GM23338 (cell line): ENCODE data around the gene SLC8A1. TPM values are rescaled to one million over a fixed set of nuclear protein-coding genes. Genes with fewer than 3 reads are reported as not detected.

Source experiments
- ATAC-seq: fragments of 200-7000 bp; cut with Tn5 transposase; 3 replicates; pipeline ENCODE4 v1.9.1; 2020
- DNase-seq: peaks from one replicate; pipeline ENCODE4 v3.0.0-alpha.2; 2015; ENCODE audit warnings: low spot score
- H2AFZ ChIP-seq: fragments of 200-600 bp; sonication (generic); 2 replicates; pipeline ENCODE4 v1.8.0; 2016; ENCODE audit warnings: antibody characterized with exemption, mild to moderate bottlenecking, moderate library complexity
- H3F3A ChIP-seq: fragments of 200-600 bp; sonication (generic); replicated peaks from 2 replicates; pipeline ENCODE4 v1.8.0; 2017; ENCODE audit warnings: antibody characterized with exemption, mixed run types, low read depth
- H3K27ac ChIP-seq: fragments of 200-600 bp; sonication (generic); 2 replicates; pipeline ENCODE4 v1.6.1; 2016; ENCODE audit warnings: low read depth
- H3K27me3 ChIP-seq: fragments of 200-600 bp; sonication (generic); 2 replicates; pipeline ENCODE4 v1.8.0; 2016; ENCODE audit warnings: mild to moderate bottlenecking, mixed run types, moderate library complexity; ENCODE audit not compliant: insufficient read depth
- H3K36me3 ChIP-seq: fragments of 200-600 bp; sonication (generic); 2 replicates; pipeline ENCODE4 v1.8.0; 2016; ENCODE audit warnings: mild to moderate bottlenecking; ENCODE audit not compliant: insufficient read depth
- H3K4me1 ChIP-seq: fragments of 200-600 bp; sonication (generic); 2 replicates; pipeline ENCODE4 v1.8.0; 2016; ENCODE audit warnings: mild to moderate bottlenecking, moderate library complexity; ENCODE audit not compliant: insufficient read depth
- H3K4me2 ChIP-seq: fragments of 200-600 bp; sonication (generic); 2 replicates; pipeline ENCODE4 v1.7.1; 2017; ENCODE audit warnings: mixed run types
- H3K4me3 ChIP-seq: fragments of 200-600 bp; sonication (generic); 2 replicates; pipeline ENCODE4 v1.6.1; 2016; ENCODE audit warnings: mixed run types
- H3K79me2 ChIP-seq: fragments of 200-600 bp; sonication (generic); replicated peaks from 2 replicates; pipeline ENCODE4 v1.8.0; 2017; ENCODE audit warnings: mild to moderate bottlenecking; ENCODE audit not compliant: insufficient read depth
- H3K9me2 ChIP-seq: fragments of 200-600 bp; sonication (generic); 2 replicates; pipeline ENCODE4 v1.8.0; 2017; ENCODE audit not compliant: insufficient read depth
- H4K20me1 ChIP-seq: fragments of 200-600 bp; sonication (generic); replicated peaks from 2 replicates; pipeline ENCODE4 v1.8.0; 2017; ENCODE audit warnings: mild to moderate bottlenecking; ENCODE audit not compliant: insufficient read depth
- H3K27ac Mint-ChIP-seq: 2 replicates; pipeline ENCODE4 v1.8.0; 2020; ENCODE audit warnings: inconsistent platforms, mild to moderate bottlenecking, moderate library complexity, mixed read lengths
- H3K27me3 Mint-ChIP-seq: 3 replicates; pipeline ENCODE4 v1.8.0; 2022; ENCODE audit warnings: low read depth, mild to moderate bottlenecking, moderate library complexity, mixed read lengths, inconsistent platforms; ENCODE audit not compliant: insufficient read depth, poor library complexity
- H3K36me3 Mint-ChIP-seq: 3 replicates; pipeline ENCODE4 v1.8.0; 2021; ENCODE audit warnings: low read depth, mild to moderate bottlenecking, inconsistent platforms, moderate library complexity, mixed read lengths
- H3K4me1 Mint-ChIP-seq: 3 replicates; pipeline ENCODE4 v1.8.0; 2020; ENCODE audit warnings: mild to moderate bottlenecking, inconsistent platforms, mixed read lengths
- H3K4me3 Mint-ChIP-seq: 3 replicates; pipeline ENCODE4 v1.8.0; 2021; ENCODE audit warnings: moderate library complexity, mild to moderate bottlenecking, inconsistent platforms, mixed read lengths
- H3K9me3 Mint-ChIP-seq: 3 replicates; pipeline ENCODE4 v1.8.0; 2020; ENCODE audit warnings: moderate library complexity, mild to moderate bottlenecking, inconsistent platforms, mixed read lengths
- CREB1 ChIP-seq: fragments of 250-450 bp; sonication (Bioruptor Pico); IDR thresholded peaks from 2 replicates; pipeline ENCODE4 v1.5.0; 2020; ENCODE audit warnings: low read depth, mild to moderate bottlenecking, moderate library complexity
- EZH2phosphoT487 ChIP-seq: fragments of 200-600 bp; sonication (generic); IDR thresholded peaks from one replicate; pipeline ENCODE4 v1.8.1; 2018; ENCODE audit warnings: antibody characterized with exemption; ENCODE audit not compliant: unreplicated experiment
- JUNB ChIP-seq: IDR thresholded peaks from one replicate; pipeline ENCODE4 v1.6.1; 2016; ENCODE audit warnings: antibody characterized with exemption; ENCODE audit not compliant: unreplicated experiment
- NANOG ChIP-seq: IDR thresholded peaks from 2 replicates; pipeline ENCODE4 v1.6.1; 2016; ENCODE audit warnings: antibody characterized with exemption, borderline replicate concordance
- POLR2AphosphoS5 ChIP-seq: IDR thresholded peaks from 2 replicates; pipeline ENCODE4 v1.6.1; 2016; ENCODE audit warnings: antibody characterized with exemption, low read depth
- polyA plus RNA-seq: library from polyadenylated mRNA; unstranded; fragments of >200 nt; fragmentation: Nextera tagmentation; extraction: Ambion mirVana; gene quantifications from 2 replicates; pipeline ENCODE4 v1.2.1, GENCODE V29; 2016
- total RNA-seq: library from RNA; depleted of rRNA; stranded (reverse); fragments of >200 nt; shearing (Covaris generic); gene quantifications from 2 replicates; pipeline ENCODE4 v1.2.3, GENCODE V29; 2014
- TF ChIP-seq, protein P1 (sequence below): IDR thresholded peaks from 2 replicates; pipeline ENCODE4 v1.6.1; 2016; ENCODE audit warnings: antibody characterized with exemption
- TF ChIP-seq, protein P2 (sequence below): IDR thresholded peaks from one replicate; pipeline ENCODE4 v1.6.1; 2018; ENCODE audit warnings: antibody characterized with exemption; ENCODE audit not compliant: unreplicated experiment

The SLC8A1 gene
- total and polyA plus RNA-seq, 2 experiments from 2014 or later: 2.5 to 3.3 TPM

DNA sequence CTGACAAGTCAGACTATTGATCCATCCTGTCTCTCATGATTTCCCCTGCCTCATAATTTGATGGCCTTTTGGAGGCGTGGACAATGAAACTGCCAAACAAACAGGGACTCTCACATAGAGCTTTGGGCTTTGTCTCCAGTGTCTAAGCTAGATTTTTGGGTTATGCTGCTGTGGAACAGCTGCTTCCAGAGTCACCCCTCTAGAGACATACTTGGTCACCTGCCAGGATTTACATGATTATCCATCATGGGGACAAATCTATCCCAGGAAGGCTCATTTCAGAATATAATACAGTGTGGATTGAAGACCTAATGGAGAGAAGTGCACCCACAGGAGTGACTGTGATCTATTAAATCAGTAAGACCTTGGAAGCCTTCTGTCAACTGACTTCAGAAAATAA is 159.6 kb downstream of the SLC8A1 start (continued):
- TF ChIP-seq, protein P1, sequence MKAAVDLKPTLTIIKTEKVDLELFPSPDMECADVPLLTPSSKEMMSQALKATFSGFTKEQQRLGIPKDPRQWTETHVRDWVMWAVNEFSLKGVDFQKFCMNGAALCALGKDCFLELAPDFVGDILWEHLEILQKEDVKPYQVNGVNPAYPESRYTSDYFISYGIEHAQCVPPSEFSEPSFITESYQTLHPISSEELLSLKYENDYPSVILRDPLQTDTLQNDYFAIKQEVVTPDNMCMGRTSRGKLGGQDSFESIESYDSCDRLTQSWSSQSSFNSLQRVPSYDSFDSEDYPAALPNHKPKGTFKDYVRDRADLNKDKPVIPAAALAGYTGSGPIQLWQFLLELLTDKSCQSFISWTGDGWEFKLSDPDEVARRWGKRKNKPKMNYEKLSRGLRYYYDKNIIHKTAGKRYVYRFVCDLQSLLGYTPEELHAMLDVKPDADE: no peak
- TF ChIP-seq, protein P2, sequence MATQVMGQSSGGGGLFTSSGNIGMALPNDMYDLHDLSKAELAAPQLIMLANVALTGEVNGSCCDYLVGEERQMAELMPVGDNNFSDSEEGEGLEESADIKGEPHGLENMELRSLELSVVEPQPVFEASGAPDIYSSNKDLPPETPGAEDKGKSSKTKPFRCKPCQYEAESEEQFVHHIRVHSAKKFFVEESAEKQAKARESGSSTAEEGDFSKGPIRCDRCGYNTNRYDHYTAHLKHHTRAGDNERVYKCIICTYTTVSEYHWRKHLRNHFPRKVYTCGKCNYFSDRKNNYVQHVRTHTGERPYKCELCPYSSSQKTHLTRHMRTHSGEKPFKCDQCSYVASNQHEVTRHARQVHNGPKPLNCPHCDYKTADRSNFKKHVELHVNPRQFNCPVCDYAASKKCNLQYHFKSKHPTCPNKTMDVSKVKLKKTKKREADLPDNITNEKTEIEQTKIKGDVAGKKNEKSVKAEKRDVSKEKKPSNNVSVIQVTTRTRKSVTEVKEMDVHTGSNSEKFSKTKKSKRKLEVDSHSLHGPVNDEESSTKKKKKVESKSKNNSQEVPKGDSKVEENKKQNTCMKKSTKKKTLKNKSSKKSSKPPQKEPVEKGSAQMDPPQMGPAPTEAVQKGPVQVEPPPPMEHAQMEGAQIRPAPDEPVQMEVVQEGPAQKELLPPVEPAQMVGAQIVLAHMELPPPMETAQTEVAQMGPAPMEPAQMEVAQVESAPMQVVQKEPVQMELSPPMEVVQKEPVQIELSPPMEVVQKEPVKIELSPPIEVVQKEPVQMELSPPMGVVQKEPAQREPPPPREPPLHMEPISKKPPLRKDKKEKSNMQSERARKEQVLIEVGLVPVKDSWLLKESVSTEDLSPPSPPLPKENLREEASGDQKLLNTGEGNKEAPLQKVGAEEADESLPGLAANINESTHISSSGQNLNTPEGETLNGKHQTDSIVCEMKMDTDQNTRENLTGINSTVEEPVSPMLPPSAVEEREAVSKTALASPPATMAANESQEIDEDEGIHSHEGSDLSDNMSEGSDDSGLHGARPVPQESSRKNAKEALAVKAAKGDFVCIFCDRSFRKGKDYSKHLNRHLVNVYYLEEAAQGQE: no peak
- no peak for TF ChIP-seq CREB1 (CRISPR knock-in tag)

DNA sequence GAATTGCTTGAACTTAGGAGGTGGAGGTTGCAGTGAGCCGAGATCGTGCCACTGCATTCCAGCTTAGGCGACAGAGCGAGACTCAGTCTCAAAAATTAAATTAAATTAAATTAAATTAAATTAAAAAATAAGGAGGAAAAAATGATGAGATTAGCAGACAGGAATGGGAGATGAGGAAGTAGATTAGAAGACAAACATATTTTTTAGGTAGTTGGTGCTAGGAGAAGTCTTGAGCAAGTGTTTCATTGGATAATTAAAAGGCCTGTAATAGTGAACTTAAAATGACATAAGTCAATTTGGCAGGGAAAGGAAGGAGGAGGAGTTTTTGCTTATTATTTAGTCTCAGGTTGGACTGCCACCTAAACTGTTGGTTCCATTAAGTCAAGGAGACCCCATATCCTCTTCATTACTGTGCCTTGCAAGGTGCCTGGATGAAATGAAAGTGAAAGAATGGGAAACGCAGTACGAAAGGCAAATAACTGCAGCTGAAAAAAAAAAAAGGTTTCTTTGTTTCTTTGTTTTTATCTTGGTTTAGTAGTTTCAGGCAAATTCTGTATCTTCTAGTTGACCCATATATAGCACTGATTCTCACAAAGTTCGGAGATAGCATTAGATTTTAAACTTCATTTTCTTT is 162.0 kb downstream of the SLC8A1 start:
- Histone ChIP-seq H3K79me2 (no peaks in the 10 kb centered on the region), H3K4me2 (no peak overlapping the region), H3K36me3 (no peaks in the 10 kb centered on the region), H2AFZ (no peak overlapping the region), H3F3A (no peaks in the 10 kb centered on the region), H4K20me1 (no peaks in the 10 kb centered on the region), H3K4me3 (no peak overlapping the region), H3K27me3 (no peaks in the 10 kb centered on the region), H3K4me1 (no peaks in the 10 kb centered on the region), H3K9me2 (no peaks in the 10 kb centered on the region), H3K27ac (no peak overlapping the region)
- Mint-ChIP-seq H3K27me3 (no peaks in the 10 kb centered on the region), H3K27ac (no peak overlapping the region), H3K4me1 (peaks cover 4% of the 10 kb centered on the region; the same call in 1 of the 3 replicates), H3K4me3 (no peak overlapping the region), H3K36me3 (no peaks in the 10 kb centered on the region), H3K9me3 (no peaks in the 10 kb centered on the region)
- TF ChIP-seq POLR2AphosphoS5 (no peak), JUNB (no peak), NANOG (no peak)
- ATAC-seq (no peak), DNase-seq (no peak)

DNA sequence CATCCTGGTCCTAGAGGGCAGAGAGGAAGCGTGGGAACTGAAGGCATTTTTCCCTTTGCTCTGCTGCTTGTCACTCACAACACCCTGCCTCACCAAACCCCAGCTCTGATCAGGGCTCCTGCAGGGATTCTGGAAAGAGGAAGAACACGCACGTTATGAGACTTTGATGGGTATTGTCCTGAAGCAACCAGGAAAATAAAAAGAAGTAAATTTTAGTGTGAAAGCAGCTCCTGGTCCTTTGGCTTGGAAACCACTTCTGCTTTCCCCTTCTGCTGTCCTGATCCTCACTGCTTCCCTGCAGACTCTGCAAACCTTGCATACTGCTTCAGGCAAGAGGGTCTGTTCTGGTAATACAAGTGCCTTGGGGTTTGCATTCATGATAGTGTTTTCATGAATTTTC is 164.1 kb downstream of the SLC8A1 start:
- Histone ChIP-seq H3K79me2 (no peaks in the 10 kb centered on the region), H3K9me2 (no peaks in the 10 kb centered on the region), H3K4me1 (no peaks in the 10 kb centered on the region), H2AFZ (no peak overlapping the region), H3F3A (no peaks in the 10 kb centered on the region), H3K27ac (no peak overlapping the region), H3K36me3 (no peaks in the 10 kb centered on the region), H3K4me3 (no peak overlapping the region), H4K20me1 (no peaks in the 10 kb centered on the region), H3K4me2 (no peak overlapping the region), H3K27me3 (no peaks in the 10 kb centered on the region)
- DNase-seq: no peak
- ATAC-seq: no peak
- H3K4me3 Mint-ChIP-seq: no peak overlapping the region
- H3K4me1 Mint-ChIP-seq: peaks cover 4% of the 10 kb centered on the region; the same call in 1 of the 3 replicates
- no peaks in the 10 kb centered on the region for H3K9me3 Mint-ChIP-seq
- H3K27me3 Mint-ChIP-seq: no peaks in the 10 kb centered on the region
- 0 out of 2 replicates have a peak overlapping the region, but pooled peaks have one; percentile 23 for H3K27ac Mint-ChIP-seq
- no peaks in the 10 kb centered on the region for H3K36me3 Mint-ChIP-seq
- TF ChIP-seq EZH2phosphoT487: no peak
- TF ChIP-seq NANOG: no peak
- TF ChIP-seq, protein P1: no peak
